GM19035 (cell line): ENCODE data around the gene NAP1L4.

Experiments used
- ATAC-seq: cut with Tn5 transposase; IDR thresholded peaks from one replicate; pipeline ENCODE4 v1.9.1; 2021; ENCODE audit not compliant: unreplicated experiment

Gene NAP1L4

DNA sequence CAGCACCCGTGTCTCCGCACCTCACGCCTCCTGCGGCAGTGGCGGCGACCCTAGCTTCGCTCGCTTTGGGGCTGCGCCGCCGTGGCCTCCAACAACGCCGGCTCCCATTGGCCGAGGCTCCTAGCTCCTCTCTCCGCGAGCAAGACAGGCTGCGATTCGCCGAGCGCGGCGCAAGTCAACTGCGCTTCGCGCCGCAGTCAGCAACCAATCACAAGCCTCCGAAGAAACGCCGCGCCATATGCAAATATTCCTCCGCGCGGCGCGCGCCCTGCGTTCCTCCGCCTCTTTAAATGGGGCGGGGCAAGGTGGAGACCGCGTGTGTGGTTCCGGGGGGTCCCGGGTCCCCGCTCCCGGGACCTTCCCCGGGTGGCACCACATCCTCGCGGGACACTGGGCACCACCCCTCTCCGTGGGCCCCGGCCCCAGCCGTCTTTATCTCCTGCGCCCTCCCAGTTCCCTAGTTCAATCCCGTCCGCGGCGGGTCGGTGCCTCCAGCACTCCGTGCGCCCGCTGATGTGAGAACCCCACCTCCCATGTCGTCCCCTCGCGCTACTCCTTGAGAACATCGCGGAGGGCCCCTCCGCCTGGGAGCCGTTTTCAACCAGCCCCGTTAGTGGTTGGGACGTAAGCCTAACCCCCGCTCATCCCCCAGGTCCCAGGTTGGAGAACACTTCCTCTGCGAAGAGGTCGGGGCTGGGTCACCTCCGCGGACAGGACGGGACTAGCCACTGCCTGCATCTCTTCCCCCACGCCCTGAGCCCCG lies at the start of gene NAP1L4:
TSS of gene NAP1L4 (minus strand) at position 96 of the 763 bp plus-strand sequence. CDS start 13,109 bp downstream, outside the sequence.
- ATAC-seq: peak; percentile 84

GRCh38 chr11:3040881-3041280 lies 48.8 kb upstream of the NAP1L4 start:
- no peak for ATAC-seq

DNA sequence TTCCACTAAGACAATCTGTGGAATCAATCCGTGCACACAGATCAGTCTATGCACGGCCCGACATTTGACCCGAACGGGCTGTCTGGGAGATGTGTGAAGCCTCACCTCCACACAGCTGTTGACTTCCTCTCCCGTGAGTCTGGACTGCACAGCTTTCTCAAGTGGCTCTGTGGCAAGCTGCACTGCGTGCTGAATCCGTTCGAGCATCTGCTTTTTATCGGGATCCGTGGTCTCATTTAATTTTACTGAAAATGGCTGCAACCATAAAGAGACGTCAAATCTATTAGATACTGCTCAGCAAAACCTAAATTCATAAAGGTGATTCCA lies 45.8 kb upstream of the NAP1L4 start:
- ATAC-seq: no peak

- ATAC-seq: no peak
Measured at GRCh38 chr11:3037040-3037944, 45.2 kb upstream of the NAP1L4 start.

GRCh38 chr11:3036419-3036818 lies 44.3 kb upstream of the NAP1L4 start:
- ATAC-seq: no peak

DNA sequence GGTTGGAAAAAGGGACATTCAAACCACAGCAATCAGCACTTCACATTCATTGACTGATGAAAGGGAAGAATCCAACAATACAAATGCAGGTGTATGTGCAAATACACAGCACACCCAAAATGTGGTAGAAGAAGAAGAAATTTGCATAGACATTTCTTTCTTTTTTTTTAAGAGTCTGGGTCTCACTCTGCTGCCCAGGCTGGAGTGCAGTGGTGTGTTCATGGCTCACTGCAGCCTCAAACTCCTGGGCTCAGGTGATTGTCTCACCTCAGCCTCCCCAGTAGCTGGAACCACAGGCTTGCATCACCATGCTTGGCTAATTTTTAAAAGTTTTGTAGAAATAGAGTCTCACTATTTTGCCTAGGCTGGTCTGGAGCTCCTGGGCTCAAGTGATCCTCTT lies 43.2 kb upstream of the NAP1L4 start:
- ATAC-seq: no peak

GRCh38 chr11:3030289-3031070 lies 38.4 kb upstream of the NAP1L4 start:
- ATAC-seq: no peak

GRCh38 chr11:3028813-3029212 lies 36.7 kb upstream of the NAP1L4 start:
- ATAC-seq: no peak

DNA sequence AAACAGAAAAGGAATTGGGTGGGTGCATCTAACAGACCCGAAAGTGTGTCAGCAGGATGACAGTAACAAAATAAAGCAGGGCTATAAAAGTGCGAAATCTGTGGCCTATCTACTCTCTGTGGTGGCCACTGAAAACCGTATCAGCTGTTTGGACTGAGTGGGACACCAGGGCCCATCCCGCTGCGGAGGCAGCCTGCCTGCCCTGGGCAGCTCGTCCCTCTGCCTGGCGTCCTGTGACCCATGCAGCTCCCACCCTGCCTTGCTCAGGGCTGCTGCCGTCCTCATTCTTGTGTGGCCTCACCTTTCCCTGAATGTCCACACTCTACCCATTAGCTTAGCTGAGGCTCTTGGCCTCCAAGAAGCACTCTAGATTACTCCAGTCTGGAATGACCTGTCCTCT lies 34.7 kb upstream of the NAP1L4 start:
- no peak for ATAC-seq

- ATAC-seq: no peak
Measured at GRCh38 chr11:3022982-3023381, 30.9 kb upstream of the NAP1L4 start.

- ATAC-seq: no peak
Measured at GRCh38 chr11:3022300-3022967, 30.3 kb upstream of the NAP1L4 start.

- no peak for ATAC-seq
Measured at GRCh38 chr11:3021125-3021524, 29.0 kb upstream of the NAP1L4 start.

DNA sequence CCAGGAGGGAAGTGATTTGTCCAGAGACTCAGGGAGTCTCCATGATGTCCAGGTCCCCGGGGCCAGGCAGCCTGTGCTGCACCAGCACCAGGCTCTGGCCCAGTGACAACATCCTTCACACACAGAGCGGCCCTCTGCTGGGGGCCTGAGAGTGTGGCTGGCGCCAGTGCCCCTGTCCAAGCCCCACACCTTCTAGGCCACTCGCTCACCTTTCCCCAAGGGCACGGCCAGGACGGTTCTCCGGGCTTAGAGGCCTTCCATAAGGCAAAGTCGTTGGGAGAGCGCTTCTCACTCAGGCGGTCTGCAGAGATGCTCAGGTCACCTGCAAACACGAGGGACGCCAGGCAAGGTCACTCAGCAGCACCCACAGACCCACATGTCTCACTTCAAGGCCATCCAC lies 27.9 kb upstream of the NAP1L4 start:
- ATAC-seq: no peak

DNA sequence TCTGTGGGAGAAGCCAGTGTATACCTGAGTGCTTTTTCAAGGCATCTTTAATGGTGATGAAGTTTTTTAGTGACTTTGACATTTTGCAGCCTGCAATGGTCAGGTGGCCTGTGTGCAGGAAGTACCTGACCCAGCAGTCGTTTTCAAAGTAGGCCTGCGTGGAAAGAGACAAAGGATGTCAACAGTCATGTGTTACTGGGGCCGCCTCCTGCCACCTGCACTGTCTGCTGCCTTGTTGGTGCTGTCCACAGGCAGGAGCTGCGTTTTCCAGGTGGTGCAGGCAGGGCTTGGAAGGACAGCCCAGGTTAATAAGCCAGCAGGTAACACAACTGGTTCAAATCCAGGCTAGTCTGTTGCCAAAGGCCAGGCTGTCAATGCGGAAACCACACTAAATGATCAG lies 26.5 kb upstream of the NAP1L4 start:
- no peak for ATAC-seq

GRCh38 chr11:3016861-3017260 lies 24.7 kb upstream of the NAP1L4 start:
- no peak for ATAC-seq

- ATAC-seq: no peak
Measured at GRCh38 chr11:3015796-3016195, 23.7 kb upstream of the NAP1L4 start.

DNA sequence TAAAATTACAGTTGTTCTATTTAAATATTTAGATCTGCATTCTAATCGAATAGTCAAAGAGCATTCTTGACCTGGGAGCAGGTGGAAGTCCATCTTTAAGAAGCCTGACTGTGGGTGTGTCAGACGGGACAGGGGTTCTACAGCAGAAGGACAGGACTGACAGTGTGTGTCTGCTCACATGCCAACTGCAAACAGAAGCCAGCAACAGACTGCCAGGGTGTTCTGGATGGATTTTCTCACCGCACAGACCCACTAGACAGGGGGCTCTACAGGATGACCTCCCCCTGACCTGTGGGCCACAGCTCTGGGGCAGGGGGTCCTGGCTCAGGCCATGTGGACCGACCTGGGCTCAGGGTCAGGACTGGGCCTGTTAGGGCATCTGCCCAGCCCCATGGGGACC lies 22.8 kb upstream of the NAP1L4 start:
- no peak for ATAC-seq

- ATAC-seq: no peak
Measured at GRCh38 chr11:3014057-3014938, 22.2 kb upstream of the NAP1L4 start.

DNA sequence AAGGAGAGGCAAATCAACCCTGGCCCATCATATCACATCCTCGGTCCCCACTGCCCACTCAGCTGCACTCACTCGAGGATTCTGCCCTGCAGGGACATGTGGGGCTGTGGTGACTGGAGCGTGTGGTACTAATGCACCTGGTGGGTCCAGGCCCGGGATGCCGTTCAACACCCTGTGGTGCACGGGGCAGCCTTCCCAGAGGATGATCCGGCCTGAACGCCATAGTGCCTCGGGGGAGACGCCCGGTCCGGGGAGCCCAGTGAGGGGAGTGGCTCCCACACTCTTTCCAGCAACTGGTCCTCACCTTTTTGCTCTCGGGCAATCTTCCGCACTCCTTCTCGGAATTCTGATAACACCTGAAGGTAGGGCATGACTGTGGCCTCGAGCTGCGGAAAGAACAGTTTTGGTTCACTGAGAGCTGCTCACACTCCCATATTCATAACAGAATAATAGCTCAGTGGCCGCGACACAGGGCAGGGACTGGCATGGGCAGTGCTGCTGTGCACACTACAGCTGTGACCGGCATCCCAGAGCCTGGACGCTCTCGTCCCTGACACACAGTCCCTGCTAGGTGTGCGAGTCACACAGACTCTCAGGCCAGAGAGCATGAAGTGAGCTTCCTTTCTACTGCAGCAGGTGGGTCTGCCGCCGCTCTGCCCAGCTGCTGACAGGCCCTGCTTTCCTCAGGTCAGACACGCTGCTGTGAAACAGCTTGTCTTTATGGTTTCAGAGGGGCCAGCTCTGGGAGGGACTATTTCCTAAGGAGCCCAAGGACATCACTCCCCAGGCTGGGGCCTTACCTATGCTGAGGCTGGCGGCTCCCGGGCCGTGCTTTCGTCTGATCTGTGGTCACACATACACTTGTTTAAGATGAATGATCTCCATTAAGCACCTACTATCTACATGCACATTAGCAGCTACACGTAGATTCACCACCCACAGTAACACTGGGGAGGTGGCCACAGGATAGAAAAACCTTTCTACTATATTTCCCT lies 20.1 kb upstream of the NAP1L4 start:
- no peak for ATAC-seq
